GM18511 (cell line): Measurements from ENCODE around the gene PPP2R1A.
"Not testable (repeated sequence)": the region's sequence is repeated elsewhere in the genome, so short reads cannot be mapped to it uniquely, and the experiment has no call there.

ENCODE experiments used
- ATAC-seq: cut with Tn5 transposase; IDR thresholded peaks from one replicate; pipeline ENCODE4 v1.9.1; 2021; ENCODE audit warnings: mild to moderate bottlenecking, moderate library complexity; ENCODE audit not compliant: unreplicated experiment

Gene PPP2R1A

GRCh38 chr19:52237197-52237596 lies 47.3 kb downstream of the PPP2R1A start:
- no peak for ATAC-seq

- ATAC-seq: no peak
These were observed 48.0 kb downstream of the PPP2R1A start for GRCh38 chr19:52237771-52238400.

GRCh38 chr19:52244021-52244420 lies 54.2 kb downstream of the PPP2R1A start:
- ATAC-seq: no peak

- no peak for ATAC-seq
These were observed 58.4 kb downstream of the PPP2R1A start for GRCh38 chr19:52248241-52248640.

- no peak for ATAC-seq
These were observed 68.6 kb downstream of the PPP2R1A start for GRCh38 chr19:52258426-52258825.

- not testable (repeated sequence) for ATAC-seq
These were observed 75.7 kb downstream of the PPP2R1A start for GRCh38 chr19:52265556-52265955.

GRCh38 chr19:52269338-52270261 lies 79.7 kb downstream of the PPP2R1A start, which contains the start of gene ZNF766:
Gene ZNF766 (plus strand): TSS chr19:52269587. CDS start chr19:52269614, 27 bp downstream.
- ATAC-seq: peak; percentile 96

GRCh38 chr19:52270266-52270885 lies 80.5 kb downstream of the PPP2R1A start:
- ATAC-seq: peak; percentile 15

- no peak for ATAC-seq
These were observed 83.4 kb downstream of the PPP2R1A start for GRCh38 chr19:52273301-52273700.

- no peak for ATAC-seq
These were observed 84.3 kb downstream of the PPP2R1A start for GRCh38 chr19:52274191-52274590.

GRCh38 chr19:52275988-52276387 lies 86.1 kb downstream of the PPP2R1A start:
- ATAC-seq: no peak

- ATAC-seq: no peak
These were observed 87.6 kb downstream of the PPP2R1A start for GRCh38 chr19:52277471-52277870.
